Measurements from ENCODE around the gene LCMT1. TPM values are rescaled to one million over a fixed set of nuclear protein-coding genes. Genes with fewer than 3 reads are reported as not detected.

LCMT1 gene
- total and polyA plus RNA-seq, 7 donors, result 35.1 to 54.5 (median 41.9) TPM

DNA sequence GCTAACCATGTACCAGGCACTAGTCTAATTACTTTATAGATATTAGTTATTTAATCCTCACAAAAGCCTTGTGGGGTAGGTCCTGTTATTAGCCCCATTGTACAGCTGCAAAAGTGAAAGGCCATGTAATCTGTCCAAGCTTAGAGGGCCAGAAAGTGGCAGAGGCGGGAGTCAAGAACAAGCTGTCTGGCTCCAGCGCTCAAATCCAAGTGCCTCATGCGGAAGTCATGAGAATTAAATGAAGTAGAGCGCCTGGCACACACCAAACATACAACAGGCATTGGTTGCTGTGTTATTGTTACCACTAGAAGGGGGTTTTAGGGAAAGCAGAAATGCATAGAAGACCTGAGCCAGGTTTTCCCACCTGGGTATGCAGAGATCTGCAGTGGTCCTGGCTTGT lies 106.4 kb downstream of the LCMT1 start:
- Histone ChIP-seq H3K4me3 (no peak overlapping the region), H3K4me1 (no peaks in the 10 kb centered on the region), H3K36me3 (ENCODE audit: insufficient read depth in 1 of 2, low read depth in 1 of 2) (no peaks in the 10 kb centered on the region), H3K27me3 (ENCODE audit: insufficient read depth in 3 of 3, low read length in 2 of 3) (peaks cover 0 to 7% (median 2%) of the 10 kb centered on the region in 3 donors), H3K9me3 (no peaks in the 10 kb centered on the region), H3K27ac (no peak overlapping the region)
- WGBS, 3 donors, result 83 to 92% (median 87%) methylated on average over 4 of the region's 4 CpGs
- TF ChIP-seq, protein P1, sequence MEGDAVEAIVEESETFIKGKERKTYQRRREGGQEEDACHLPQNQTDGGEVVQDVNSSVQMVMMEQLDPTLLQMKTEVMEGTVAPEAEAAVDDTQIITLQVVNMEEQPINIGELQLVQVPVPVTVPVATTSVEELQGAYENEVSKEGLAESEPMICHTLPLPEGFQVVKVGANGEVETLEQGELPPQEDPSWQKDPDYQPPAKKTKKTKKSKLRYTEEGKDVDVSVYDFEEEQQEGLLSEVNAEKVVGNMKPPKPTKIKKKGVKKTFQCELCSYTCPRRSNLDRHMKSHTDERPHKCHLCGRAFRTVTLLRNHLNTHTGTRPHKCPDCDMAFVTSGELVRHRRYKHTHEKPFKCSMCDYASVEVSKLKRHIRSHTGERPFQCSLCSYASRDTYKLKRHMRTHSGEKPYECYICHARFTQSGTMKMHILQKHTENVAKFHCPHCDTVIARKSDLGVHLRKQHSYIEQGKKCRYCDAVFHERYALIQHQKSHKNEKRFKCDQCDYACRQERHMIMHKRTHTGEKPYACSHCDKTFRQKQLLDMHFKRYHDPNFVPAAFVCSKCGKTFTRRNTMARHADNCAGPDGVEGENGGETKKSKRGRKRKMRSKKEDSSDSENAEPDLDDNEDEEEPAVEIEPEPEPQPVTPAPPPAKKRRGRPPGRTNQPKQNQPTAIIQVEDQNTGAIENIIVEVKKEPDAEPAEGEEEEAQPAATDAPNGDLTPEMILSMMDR (IDR thresholded peaks at IDR 0.05), result no peak
- intact Hi-C loops (cut with DNase I), result no loop called here
- DNase-seq (no peak), ATAC-seq (no peak)

DNA sequence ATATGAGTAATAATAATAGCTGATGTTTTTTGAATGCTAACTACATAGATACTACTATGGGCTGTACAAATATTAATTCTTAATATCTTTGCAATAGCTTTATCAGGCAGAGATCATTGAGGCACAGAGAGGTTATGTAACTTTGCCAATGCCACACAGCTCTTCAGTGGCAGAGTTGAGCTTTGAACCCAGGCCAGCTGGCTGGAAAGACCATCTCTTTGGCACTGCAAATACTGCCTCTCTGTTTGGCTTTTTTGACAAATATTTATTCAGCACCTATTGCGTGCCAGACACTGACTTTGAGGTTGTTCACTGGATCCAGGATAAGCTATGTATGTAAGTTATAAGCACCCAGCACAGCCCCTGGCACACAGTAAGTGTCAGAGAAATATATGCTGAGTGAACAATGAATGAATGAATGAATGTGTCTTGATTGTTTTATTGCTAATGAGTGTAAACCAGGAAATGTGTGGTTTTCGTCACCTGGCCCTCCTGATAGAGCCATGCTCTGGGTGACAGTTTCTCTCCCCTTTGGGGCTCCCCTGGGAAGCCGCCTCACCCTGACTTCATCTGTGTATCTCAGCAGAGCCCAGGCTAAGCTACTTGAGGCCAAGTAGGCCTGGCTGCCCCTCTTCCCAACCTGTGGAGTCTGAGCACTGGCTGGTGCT lies 107.7 kb downstream of the LCMT1 start:
- H3K27ac ChIP-seq, result no peak overlapping the region
- no peaks in the 10 kb centered on the region for H3K36me3 ChIP-seq (ENCODE audit: insufficient read depth in 1 of 2, low read depth in 1 of 2)
- no peaks in the 10 kb centered on the region for H3K4me1 ChIP-seq
- ATAC-seq (no peak), DNase-seq (no peak)
- peaks cover 0 to 7% (median 2%) of the 10 kb centered on the region in 3 donors for H3K27me3 ChIP-seq (ENCODE audit: insufficient read depth in 3 of 3, low read length in 2 of 3)
- intact Hi-C loops (cut with DNase I), result no loop called here
- TF ChIP-seq, protein P1 (IDR thresholded peaks at IDR 0.05), result no peak
- H3K4me3 ChIP-seq, result no peak overlapping the region
- H3K9me3 ChIP-seq, result no peaks in the 10 kb centered on the region
- 87 to 90% (median 88%) methylated on average over 3 of the region's 3 CpGs for whole genome bisulfite sequencing, 3 donors

DNA sequence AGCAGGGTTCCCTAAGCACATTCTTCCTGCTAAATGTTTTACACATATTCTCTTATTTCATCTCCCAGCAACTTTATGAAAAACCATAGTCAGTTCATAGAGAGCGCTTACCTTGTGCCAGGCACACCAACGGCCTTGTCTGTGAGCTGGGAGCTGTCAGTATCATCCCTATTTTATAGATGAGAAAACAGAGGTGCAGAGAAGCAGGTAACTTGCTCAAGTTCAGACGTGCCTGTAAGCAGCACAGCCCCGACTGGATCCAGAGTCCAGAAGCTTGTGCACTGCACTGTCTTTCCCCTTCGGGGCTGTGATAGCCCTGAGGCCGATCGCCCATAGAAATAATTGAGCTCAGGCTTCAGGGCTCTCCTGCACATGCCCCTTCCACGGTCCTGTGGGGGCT lies 111.4 kb downstream of the LCMT1 start:
- TF ChIP-seq, protein P1 (IDR thresholded peaks at IDR 0.05), result no peak

DNA sequence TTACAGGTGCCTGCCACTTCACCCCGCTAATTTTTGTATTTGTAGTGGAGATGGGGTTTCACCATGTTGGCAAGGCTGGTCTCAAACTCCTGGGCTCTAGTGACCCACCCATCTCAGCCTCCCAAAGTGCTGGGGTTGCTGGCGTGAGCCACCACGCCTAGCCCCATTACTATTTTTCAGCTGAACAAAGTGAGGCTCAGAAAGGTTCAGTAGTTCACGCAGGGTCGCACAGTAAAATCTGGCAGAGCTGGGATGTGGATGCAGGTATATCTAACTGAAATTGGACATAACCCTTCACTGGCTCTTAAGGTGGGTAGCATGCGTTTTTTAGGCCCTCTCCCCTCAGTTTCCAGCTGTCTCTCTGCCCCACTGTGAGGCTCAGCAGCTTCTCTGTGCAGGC lies 112.4 kb downstream of the LCMT1 start:
- peaks cover 0 to 2% (median 0%) of the 10 kb centered on the region in 3 donors for H3K27me3 ChIP-seq (ENCODE audit: insufficient read depth in 3 of 3, low read length in 2 of 3)
- no peaks in the 10 kb centered on the region for H3K36me3 ChIP-seq (ENCODE audit: insufficient read depth in 1 of 2, low read depth in 1 of 2)
- TF ChIP-seq, protein P1 (IDR thresholded peaks at IDR 0.05), result no peak
- no peak for ATAC-seq
- DNase-seq, result no peak
- H3K4me1 ChIP-seq, result no peaks in the 10 kb centered on the region
- 73 to 84% (median 80%) methylated on average over 6 of the region's 6 CpGs for WGBS, 3 donors
- H3K9me3 ChIP-seq, result no peaks in the 10 kb centered on the region
- H3K27ac ChIP-seq, result no peak overlapping the region
- intact Hi-C loops (cut with DNase I), result loop anchor here in 1 of 2 donors (2.0 to 10.0 kb wide), 2 partner anchors 169 to 709 kb away; no protein-coding TSS in a partner anchor
- H3K4me3 ChIP-seq, result no peak overlapping the region

More for the DNA sequence above, 111.4 kb downstream of the LCMT1 start:
- Histone ChIP-seq H3K4me1 (no peaks in the 10 kb centered on the region), H3K9me3 (no peaks in the 10 kb centered on the region), H3K27ac (no peak overlapping the region), H3K4me3 (no peak overlapping the region), H3K27me3 (ENCODE audit: insufficient read depth in 3 of 3, low read length in 2 of 3) (peaks cover 0 to 2% (median 0%) of the 10 kb centered on the region in 3 donors), H3K36me3 (ENCODE audit: insufficient read depth in 1 of 2, low read depth in 1 of 2) (no peaks in the 10 kb centered on the region)
- WGBS, 3 donors, result 74 to 80% (median 77%) methylated on average over 8 of the region's 8 CpGs
- no peak for ATAC-seq
- no peak for DNase-seq
- intact Hi-C loops (cut with DNase I), result loop anchor here in 1 of 2 donors (10.0 kb wide), 1 partner anchor 708 kb away; no protein-coding TSS in a partner anchor
